Tibial artery (tissue), 4 donors: Measurements from ENCODE around the gene ATP13A3.

Experiments used
- DNase-seq, 2 donors: peaks; one replicate each; pipeline ENCODE4 v3.0.0-alpha.2; 2019
- H3K27ac ChIP-seq, 2 donors: fragments of 200-600 bp; sonication (generic) in 1 of 2; 1 replicate in 1 of 2; 2 replicates in 1 of 2; pipeline ENCODE4 v1.5.1; 2018 to 2019; ENCODE audit warnings: mild to moderate bottlenecking in 1 of 2
- H3K27me3 ChIP-seq, 2 donors: fragments of 200-600 bp; sonication (generic) in 1 of 2; one replicate each; pipeline versions ENCODE4 v1.5.1 to v1.6.0; 2016 to 2019
- H3K36me3 ChIP-seq, 3 donors: fragments of 200-600 bp; sonication (generic) in 2 of 3; one replicate each; pipeline ENCODE4 v1.5.1; 2016 to 2019; ENCODE audit warnings: mild to moderate bottlenecking in 2 of 3
- H3K4me1 ChIP-seq, 4 donors: fragments of 200-600 bp; sonication (generic) in 2 of 4; 1 replicate in 3 of 4; 2 replicates in 1 of 4; pipeline ENCODE4 v1.5.1; 2016 to 2019
- H3K4me3 ChIP-seq, 2 donors: fragments of 200-600 bp; sonication (generic) in 1 of 2; 1 replicate in 1 of 2; 2 replicates in 1 of 2; pipeline ENCODE4 v1.5.1; 2018 to 2019; ENCODE audit warnings: mild to moderate bottlenecking in 2 of 2
- H3K9me3 ChIP-seq, 3 donors: fragments of 200-600 bp; sonication (generic) in 1 of 3; one replicate each; pipeline ENCODE4 v1.5.1; 2016 to 2019
- CTCF ChIP-seq, 2 experiments: fragments of 200-600 bp in 1 of 2; fragments of 450-650 bp in 1 of 2; IDR thresholded peaks; one replicate each; pipeline ENCODE4 v1.5.1; 2017 to 2019; ENCODE audit warnings: antibody characterized with exemption in 2 of 2, mild to moderate bottlenecking in 1 of 2, moderate library complexity in 1 of 2
- intact Hi-C: fragments of 100-400 bp; cut with DNase I; formaldehyde crosslinking; loops from one replicate; pipeline ENCODE4 v1.15.0; 2023; ENCODE audit warnings: low total_unique reads

Gene ATP13A3

GRCh38 chr3:194450341-194450740, 36.5 kb downstream of the ATP13A3 start:
- TF ChIP-seq CTCF (IDR thresholded peaks at IDR 0.05) = no peak
- no peak for DNase-seq
- intact Hi-C loops = no loop called here
- no peaks in the 10 kb centered on the region for H3K9me3 ChIP-seq
- H3K4me1 ChIP-seq = no peaks in the 10 kb centered on the region
- no peak overlapping the region for H3K27ac ChIP-seq
- no peak overlapping the region for H3K4me3 ChIP-seq
- peaks cover 76 to 97% (median 83%) of the 10 kb centered on the region in 3 donors for H3K36me3 ChIP-seq
- no peaks in the 10 kb centered on the region for H3K27me3 ChIP-seq

GRCh38 chr3:194449913-194450312, 36.9 kb downstream of the ATP13A3 start:
- intact Hi-C loops = no loop called here
- H3K27ac ChIP-seq = no peak overlapping the region
- H3K36me3 ChIP-seq = peaks cover 81 to 97% (median 82%) of the 10 kb centered on the region in 3 donors
- no peaks in the 10 kb centered on the region for H3K9me3 ChIP-seq
- H3K4me3 ChIP-seq = no peak overlapping the region
- TF ChIP-seq CTCF (IDR thresholded peaks at IDR 0.05) = no peak
- no peak for DNase-seq
- H3K4me1 ChIP-seq = no peaks in the 10 kb centered on the region
- H3K27me3 ChIP-seq = no peaks in the 10 kb centered on the region

DNA sequence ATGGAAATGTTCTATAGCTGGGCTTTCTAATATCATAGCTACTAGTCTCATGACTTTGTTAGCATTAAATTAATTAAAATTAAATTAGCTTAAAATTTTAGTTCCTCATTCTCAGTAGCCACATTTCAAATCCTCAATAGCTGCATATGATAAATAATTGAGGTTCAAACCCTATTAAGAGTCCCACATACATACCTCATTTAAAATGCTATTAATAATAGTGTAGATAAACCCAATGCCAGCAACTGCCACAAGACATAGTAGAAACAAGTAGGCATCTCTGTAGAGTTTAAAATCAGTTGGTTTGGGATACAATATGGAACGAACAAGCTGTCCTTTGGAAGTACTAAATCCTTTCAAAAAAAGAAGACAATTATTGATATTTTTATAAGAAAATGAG, 39.1 kb downstream of the ATP13A3 start:
- no peaks in the 10 kb centered on the region for H3K4me1 ChIP-seq
- peaks cover 75 to 81% (median 80%) of the 10 kb centered on the region in 3 donors for H3K36me3 ChIP-seq
- no peak overlapping the region for H3K4me3 ChIP-seq
- H3K9me3 ChIP-seq = no peaks in the 10 kb centered on the region
- DNase-seq = no peak
- no peak for TF ChIP-seq CTCF (IDR thresholded peaks at IDR 0.05)
- H3K27ac ChIP-seq = no peak overlapping the region
- H3K27me3 ChIP-seq = no peaks in the 10 kb centered on the region
- intact Hi-C loops = no loop called here

DNA sequence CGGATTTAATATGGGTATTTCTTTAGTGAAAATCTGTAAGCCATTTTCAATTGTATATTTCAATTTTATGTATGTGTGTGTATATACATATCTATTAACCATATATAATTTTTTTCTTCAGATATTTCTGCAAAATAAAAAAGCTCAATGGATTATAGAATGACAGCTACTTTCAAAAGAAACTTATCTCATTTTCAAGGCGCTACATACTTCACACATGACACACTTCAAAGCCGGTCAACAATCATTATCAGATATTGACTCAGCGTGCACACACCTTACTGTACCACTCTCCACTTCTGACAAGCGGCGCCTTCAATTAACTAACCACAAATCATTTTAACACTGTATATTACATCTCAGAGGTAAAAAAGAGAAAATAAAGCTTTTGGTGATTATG, 39.6 kb downstream of the ATP13A3 start:
- H3K27me3 ChIP-seq = no peaks in the 10 kb centered on the region
- H3K9me3 ChIP-seq = no peaks in the 10 kb centered on the region
- no peak overlapping the region for H3K27ac ChIP-seq
- no peak for DNase-seq
- no peak overlapping the region for H3K4me3 ChIP-seq
- TF ChIP-seq CTCF (IDR thresholded peaks at IDR 0.05) = no peak
- H3K4me1 ChIP-seq = no peaks in the 10 kb centered on the region
- intact Hi-C loops = no loop called here
- H3K36me3 ChIP-seq = peaks cover 73 to 81% (median 78%) of the 10 kb centered on the region in 3 donors

DNA sequence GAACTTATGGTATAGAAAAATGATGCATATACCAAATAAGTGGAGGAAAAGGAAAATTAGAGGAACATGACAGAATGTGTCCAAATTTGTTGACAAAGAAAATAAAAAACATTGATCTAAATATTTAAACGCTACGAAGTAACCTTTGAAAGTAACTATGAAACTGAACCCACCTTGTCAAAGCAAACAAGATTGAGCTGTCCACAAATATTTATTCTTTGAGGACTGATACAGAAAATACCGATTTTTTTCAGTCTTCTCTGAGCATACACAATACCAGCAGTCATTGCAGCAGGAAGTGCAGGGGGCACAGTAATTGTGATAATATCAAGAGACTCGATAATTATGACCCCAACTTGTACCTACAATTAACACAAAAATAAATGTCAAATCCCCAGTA, 40.0 kb downstream of the ATP13A3 start:
- TF ChIP-seq CTCF (IDR thresholded peaks at IDR 0.05) = no peak
- intact Hi-C loops = no loop called here
- no peak overlapping the region for H3K27ac ChIP-seq

GRCh38 chr3:194446172-194446571, 40.6 kb downstream of the ATP13A3 start:
- no peaks in the 10 kb centered on the region for H3K4me1 ChIP-seq
- H3K27me3 ChIP-seq = no peaks in the 10 kb centered on the region
- peaks cover 66 to 80% (median 78%) of the 10 kb centered on the region in 3 donors for H3K36me3 ChIP-seq
- no peak for TF ChIP-seq CTCF (IDR thresholded peaks at IDR 0.05)
- H3K9me3 ChIP-seq = no peaks in the 10 kb centered on the region
- DNase-seq = no peak
- no peak overlapping the region for H3K4me3 ChIP-seq
- no peak overlapping the region for H3K27ac ChIP-seq
- intact Hi-C loops = no loop called here

More for the DNA sequence above, 40.0 kb downstream of the ATP13A3 start:
- Histone ChIP-seq H3K27me3 (no peaks in the 10 kb centered on the region), H3K36me3 (peaks cover 70 to 81% (median 78%) of the 10 kb centered on the region in 3 donors), H3K9me3 (no peaks in the 10 kb centered on the region), H3K4me3 (no peak overlapping the region), H3K4me1 (no peaks in the 10 kb centered on the region)
- no peak for DNase-seq
